HCT116 (cell line): ENCODE measurements around the gene ITGAL. TPM values are rescaled to one million over a fixed set of nuclear protein-coding genes. Genes with fewer than 3 reads are reported as not detected.

Experiments
- ATAC-seq: fragments of 200-7000 bp; cut with Tn5 transposase; 2 replicates; pipeline ENCODE4 v1.9.1; 2020; ENCODE audit warnings: mild to moderate bottlenecking, moderate library complexity
- BruUV-seq: library from RNA; stranded (reverse); fragments of 400-500 nt; replicated peaks from 2 replicates; lab custom pipeline; 2021; lab: Mats Ljungman, UMichigan
- CTCF ChIA-PET: fragments of 300-600 bp; sonication (Branson Sonifier 250); formaldehyde crosslinking; loops from one replicate; lab custom pipeline; 2021; ENCODE audit warnings: antibody characterized with exemption; lab: Charles Lee
- POLR2A ChIA-PET: fragments of 300-600, 350-600 bp; sonication (Branson Sonifier 250); formaldehyde crosslinking; loops from one replicate; lab custom pipeline; 2021; ENCODE audit warnings: antibody characterized with exemption; lab: Charles Lee
- RAD21 ChIA-PET, 2 experiments: fragments of 300-600 bp; sonication (Branson Sonifier 250); formaldehyde crosslinking; loops; one replicate each; lab custom pipeline; 2023; ENCODE audit warnings: low total read pairs in 2 of 2; ENCODE audit not compliant: uncharacterized antibody in 2 of 2, unreplicated experiment in 2 of 2, low non-redundant PET in 1 of 2; lab: Charles Lee
- DNase-seq: peaks from one replicate; pipeline ENCODE4 v3.0.0-alpha.2; 2010; ENCODE audit warnings: low read depth, low spot score
- H2AFZ ChIP-seq: fragments of 200-600 bp; shearing (Covaris generic), sonication (generic); 2 replicates; pipeline ENCODE4 v1.6.1; 2017; ENCODE audit warnings: low read depth, mixed run types, mixed read lengths, antibody characterized with exemption, low read length; ENCODE audit not compliant: poor library complexity, severe bottlenecking
- H3K27ac ChIP-seq: 2 replicates; pipeline ENCODE4 v1.5.1; 2012; ENCODE audit warnings: low read depth, low read length
- H3K27me3 ChIP-seq: fragments of 200-600 bp; sonication (generic); 2 replicates; pipeline ENCODE4 v1.6.1; 2016; ENCODE audit warnings: mixed run types, low read length, mixed read lengths; ENCODE audit not compliant: insufficient read depth
- H3K36me3 ChIP-seq, 2 experiments: fragments of 200-500 bp in 1 of 2; fragments of 200-600 bp in 1 of 2; sonication (Bioruptor generic) in 1 of 2; sonication (generic) in 1 of 2; 2 replicates each; pipeline versions ENCODE4 v1.5.1 to v1.6.1; 2014 to 2016; ENCODE audit warnings: low read length in 2 of 2, inconsistent platforms in 1 of 2, mixed read lengths in 1 of 2, mixed run types in 1 of 2; ENCODE audit not compliant: insufficient read depth in 2 of 2, control insufficient read depth in 1 of 2
- H3K4me1 ChIP-seq, 2 experiments: fragments of 200-600 bp in 1 of 2; sonication (generic) in 1 of 2; 2 replicates each; pipeline versions ENCODE4 v1.5.1 to v1.6.1; 2012 to 2017; ENCODE audit warnings: low read length in 2 of 2, inconsistent platforms in 1 of 2, mild to moderate bottlenecking in 1 of 2, mixed read lengths in 1 of 2, mixed run types in 1 of 2, moderate library complexity in 1 of 2; ENCODE audit not compliant: insufficient read depth in 2 of 2, control insufficient read depth in 1 of 2
- H3K4me2 ChIP-seq: fragments of 200-600 bp; sonication (generic); 2 replicates; pipeline ENCODE4 v1.6.1; 2017; ENCODE audit warnings: mixed run types, low read length, mixed read lengths
- H3K4me3 ChIP-seq, 2 experiments: fragments of 200-600 bp in 1 of 2; sonication (generic) in 1 of 2; replicated peaks in 1 of 2; 2 replicates each; pipeline ENCODE4 v1.5.1; 2011 to 2016; ENCODE audit warnings: low read length in 2 of 2, control low read depth in 1 of 2, low read depth in 1 of 2, mild to moderate bottlenecking in 1 of 2, mixed read lengths in 1 of 2, mixed run types in 1 of 2
- H3K79me2 ChIP-seq: fragments of 200-600 bp; sonication (generic); 2 replicates; pipeline ENCODE4 v1.6.1; 2017; ENCODE audit warnings: mild to moderate bottlenecking, mixed run types, low read length, moderate library complexity, mixed read lengths; ENCODE audit not compliant: insufficient read depth
- H3K9ac ChIP-seq: fragments of 200-600 bp; sonication (generic); 2 replicates; pipeline ENCODE4 v1.6.1; 2016; ENCODE audit warnings: low read length, mixed read lengths
- H3K9me2 ChIP-seq: fragments of 200-600 bp; sonication (generic), shearing (Covaris generic); 2 replicates; pipeline ENCODE4 v1.6.1; 2017; ENCODE audit warnings: mixed run types, mild to moderate bottlenecking, moderate library complexity; ENCODE audit not compliant: insufficient read depth
- H3K9me3 ChIP-seq, 2 experiments: fragments of 200-500 bp in 1 of 2; fragments of 200-600 bp in 1 of 2; sonication (Bioruptor generic) in 1 of 2; sonication (generic) in 1 of 2; 2 replicates each; pipeline ENCODE4 v1.6.1; 2014 to 2017; ENCODE audit warnings: low read length in 2 of 2, mixed read lengths in 2 of 2, inconsistent platforms in 1 of 2, low read depth in 1 of 2, mild to moderate bottlenecking in 1 of 2, mixed run types in 1 of 2, moderate library complexity in 1 of 2; ENCODE audit not compliant: control insufficient read depth in 1 of 2, insufficient read depth in 1 of 2
- H4K20me1 ChIP-seq: fragments of 200-600 bp; sonication (generic), shearing (Covaris generic); 2 replicates; pipeline ENCODE4 v1.6.1; 2017; ENCODE audit warnings: mixed run types, mild to moderate bottlenecking, moderate library complexity; ENCODE audit not compliant: insufficient read depth
- ATF3 ChIP-seq: IDR thresholded peaks from 2 replicates; pipeline ENCODE4 v1.6.1; 2012
- CEBPB ChIP-seq: IDR thresholded peaks from 2 replicates; pipeline ENCODE4 v1.6.1; 2012; ENCODE audit warnings: low read depth
- EGR1 ChIP-seq: IDR thresholded peaks from 2 replicates; pipeline ENCODE4 v1.6.1; 2012; ENCODE audit warnings: low read depth
- FOSL1 ChIP-seq: IDR thresholded peaks from 2 replicates; pipeline ENCODE4 v1.6.1; 2012; ENCODE audit warnings: low read depth
- JUND ChIP-seq: IDR thresholded peaks from 2 replicates; pipeline ENCODE4 v1.6.1; 2012
- POLR2A ChIP-seq: IDR thresholded peaks from 2 replicates; pipeline ENCODE4 v1.7.0; 2011; ENCODE audit warnings: borderline replicate concordance; ENCODE audit not compliant: insufficient read depth, insufficient read length; ENCODE audit errors: extremely low read depth
- RAD21 ChIP-seq: IDR thresholded peaks from 2 replicates; pipeline ENCODE4 v1.6.1; 2012; ENCODE audit warnings: low read depth, mild to moderate bottlenecking
- REST ChIP-seq: IDR thresholded peaks from 2 replicates; pipeline ENCODE4 v1.6.1; 2012; ENCODE audit warnings: low read depth
- SRF ChIP-seq: IDR thresholded peaks from 2 replicates; pipeline ENCODE4 v1.6.1; 2012; ENCODE audit warnings: low read depth
- TCF7L2 ChIP-seq: IDR thresholded peaks from 2 replicates; pipeline ENCODE4 v1.7.0; 2011; ENCODE audit warnings: borderline replicate concordance, inconsistent platforms; ENCODE audit not compliant: insufficient read depth, insufficient read length; ENCODE audit errors: extremely low read depth
- YY1 ChIP-seq: IDR thresholded peaks from 2 replicates; pipeline ENCODE4 v1.6.1; 2011; ENCODE audit warnings: low read length, low read depth, moderate library complexity, mild to moderate bottlenecking; ENCODE audit not compliant: insufficient replicate concordance; ENCODE audit errors: extremely low read depth
- ZNF274 ChIP-seq: fragments of 200-500 bp; sonication (Bioruptor generic); IDR thresholded peaks from 2 replicates; pipeline ENCODE4 v1.6.1; 2014; ENCODE audit warnings: mild to moderate bottlenecking, low read depth, low read length, inconsistent platforms
- intact Hi-C: fragments of 100-400 bp; cut with micrococcal nuclease; formaldehyde crosslinking; loops from 2 replicates; pipeline ENCODE4 v1.10.0; 2022
- total RNA-seq: library from RNA; stranded (reverse); gene quantifications from one replicate; pipeline ENCODE4 v1.2.1, GENCODE V29; 2021; ENCODE audit not compliant: unreplicated experiment
- TF ChIP-seq, protein P1 (sequence below): IDR thresholded peaks from 2 replicates; pipeline ENCODE4 v1.6.1; 2011; ENCODE audit warnings: mild to moderate bottlenecking, low read length, moderate library complexity; ENCODE audit not compliant: insufficient replicate concordance; ENCODE audit errors: extremely low read depth

The ITGAL gene
- total RNA-seq, 1 experiment from 2014 or later = 1.4 TPM

- Histone ChIP-seq H3K4me2 (no peak overlapping the region), H3K4me3 (no peak overlapping the region), H4K20me1 (no peaks in the 10 kb centered on the region), H3K27ac (no peak overlapping the region), H3K9me3 (no peaks in the 10 kb centered on the region), H2AFZ (no peak overlapping the region), H3K27me3 (no peaks in the 10 kb centered on the region), H3K9me2 (no peaks in the 10 kb centered on the region), H3K36me3 (no peaks in the 10 kb centered on the region), H3K9ac (no peak overlapping the region), H3K4me1 (peaks cover 6 to 8% of the 10 kb centered on the region in 2 experiments), H3K79me2 (peaks cover under 1% of the 10 kb centered on the region; the same call in 1 of the 2 replicates)
- DNase-seq (no peak), ATAC-seq (no peak)
- intact Hi-C loops = loop anchor here (5.0 kb wide), 3 partner anchors 92 to 192 kb away; partner anchors contain the start of gene ZNF768
- RAD21 ChIA-PET = interaction anchor here in 1 of 2 experiments (0.7 kb wide), 1 partner anchor 27 kb away, joined by 4 read pairs; no protein-coding TSS in a partner anchor
- no peak for TF ChIP-seq FOSL1
- no peak for TF ChIP-seq REST
- TF ChIP-seq ZNF274 = no peak
- no peak for TF ChIP-seq YY1
- TF ChIP-seq JUND = no peak
- no peak for TF ChIP-seq CEBPB
- TF ChIP-seq RAD21 = no peak
- TF ChIP-seq, protein P1, sequence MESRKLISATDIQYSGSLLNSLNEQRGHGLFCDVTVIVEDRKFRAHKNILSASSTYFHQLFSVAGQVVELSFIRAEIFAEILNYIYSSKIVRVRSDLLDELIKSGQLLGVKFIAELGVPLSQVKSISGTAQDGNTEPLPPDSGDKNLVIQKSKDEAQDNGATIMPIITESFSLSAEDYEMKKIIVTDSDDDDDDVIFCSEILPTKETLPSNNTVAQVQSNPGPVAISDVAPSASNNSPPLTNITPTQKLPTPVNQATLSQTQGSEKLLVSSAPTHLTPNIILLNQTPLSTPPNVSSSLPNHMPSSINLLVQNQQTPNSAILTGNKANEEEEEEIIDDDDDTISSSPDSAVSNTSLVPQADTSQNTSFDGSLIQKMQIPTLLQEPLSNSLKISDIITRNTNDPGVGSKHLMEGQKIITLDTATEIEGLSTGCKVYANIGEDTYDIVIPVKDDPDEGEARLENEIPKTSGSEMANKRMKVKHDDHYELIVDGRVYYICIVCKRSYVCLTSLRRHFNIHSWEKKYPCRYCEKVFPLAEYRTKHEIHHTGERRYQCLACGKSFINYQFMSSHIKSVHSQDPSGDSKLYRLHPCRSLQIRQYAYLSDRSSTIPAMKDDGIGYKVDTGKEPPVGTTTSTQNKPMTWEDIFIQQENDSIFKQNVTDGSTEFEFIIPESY = no peak
- no peak for TF ChIP-seq SRF
- TF ChIP-seq ATF3 = no peak
- no peak for TF ChIP-seq POLR2A
- no peak for TF ChIP-seq EGR1
- no peak for TF ChIP-seq TCF7L2
- POLR2A ChIA-PET = no interaction called here
- no TSS peak for BruUV-seq
- CTCF ChIA-PET = no interaction called here
These were observed 37.7 kb upstream of the ITGAL start for GRCh38 chr16:30434852-30435251.
